GM21737 (cell line): ENCODE data around the gene ITGA5.

Experiments
- ATAC-seq: cut with Tn5 transposase; IDR thresholded peaks from one replicate; pipeline ENCODE4 v1.9.1; 2021; ENCODE audit warnings: mild to moderate bottlenecking, moderate library complexity; ENCODE audit not compliant: unreplicated experiment

Gene ITGA5

DNA sequence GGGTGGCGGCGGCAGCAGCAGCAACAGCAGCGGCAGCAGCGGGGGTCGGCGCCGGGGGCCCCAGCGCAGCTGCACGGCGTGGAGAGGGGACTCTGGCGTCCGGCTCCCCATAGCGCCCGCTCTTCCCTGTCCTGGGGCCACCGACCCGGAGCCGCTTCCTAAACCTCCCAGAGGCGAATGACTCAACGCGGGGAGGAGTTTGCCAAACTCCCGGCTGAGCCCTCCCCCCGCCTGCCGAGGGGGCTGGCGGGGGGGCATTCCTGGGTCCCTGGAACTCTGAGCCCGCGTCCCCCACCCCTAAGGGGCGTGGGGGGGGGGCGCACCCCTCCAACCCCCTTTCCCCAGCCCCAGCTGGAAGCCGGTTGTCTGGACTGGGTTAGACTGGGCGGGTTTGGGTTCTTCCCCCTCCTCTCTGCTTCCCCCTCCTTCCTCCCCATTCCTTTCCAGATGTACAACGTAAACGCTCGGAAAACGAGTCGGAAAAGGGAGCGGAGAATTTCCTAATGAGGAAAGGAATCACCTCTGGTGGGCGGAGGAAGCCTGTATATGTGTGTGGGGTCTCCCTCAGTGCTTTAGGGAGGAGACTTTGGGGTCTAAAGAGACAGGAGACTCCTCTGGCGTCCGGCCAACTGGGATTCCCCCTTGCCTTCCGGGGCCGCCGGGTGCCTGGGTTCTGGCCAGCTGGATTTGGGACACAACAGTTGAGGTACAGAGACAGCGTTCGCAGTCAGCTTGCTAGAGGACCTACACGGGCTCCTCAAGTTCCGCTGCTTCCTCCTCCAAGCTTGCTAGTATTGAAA is at the start of gene ITGA5:
TSS of gene ITGA5 (minus strand) at position 179 of the 800 bp plus-strand sequence. CDS start at position 111, 68 bp downstream.
- no peak for ATAC-seq

GRCh38 chr12:54465857-54466523 is 46.9 kb upstream of the ITGA5 start:
- no peak for ATAC-seq

DNA sequence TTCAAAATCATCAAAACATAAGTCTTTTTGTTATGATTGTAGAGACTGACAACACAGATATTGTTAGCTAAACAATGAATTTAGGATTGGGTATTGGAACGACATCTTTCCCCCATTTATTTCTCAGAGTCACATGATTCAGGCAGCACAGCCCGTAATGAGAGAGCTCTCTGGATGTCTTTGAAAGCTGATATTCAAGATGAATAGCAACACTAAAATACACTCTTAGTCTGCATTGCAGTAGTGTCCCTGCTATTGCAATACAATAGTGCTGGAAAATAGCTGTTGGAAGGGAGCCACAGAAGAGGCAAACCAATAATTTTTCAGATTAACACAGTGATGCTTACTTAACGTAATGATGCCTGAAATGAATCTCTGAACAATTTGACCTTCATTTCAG is 44.4 kb upstream of the ITGA5 start:
- ATAC-seq = no peak

GRCh38 chr12:54463034-54463433 is 44.0 kb upstream of the ITGA5 start:
- no peak for ATAC-seq

DNA sequence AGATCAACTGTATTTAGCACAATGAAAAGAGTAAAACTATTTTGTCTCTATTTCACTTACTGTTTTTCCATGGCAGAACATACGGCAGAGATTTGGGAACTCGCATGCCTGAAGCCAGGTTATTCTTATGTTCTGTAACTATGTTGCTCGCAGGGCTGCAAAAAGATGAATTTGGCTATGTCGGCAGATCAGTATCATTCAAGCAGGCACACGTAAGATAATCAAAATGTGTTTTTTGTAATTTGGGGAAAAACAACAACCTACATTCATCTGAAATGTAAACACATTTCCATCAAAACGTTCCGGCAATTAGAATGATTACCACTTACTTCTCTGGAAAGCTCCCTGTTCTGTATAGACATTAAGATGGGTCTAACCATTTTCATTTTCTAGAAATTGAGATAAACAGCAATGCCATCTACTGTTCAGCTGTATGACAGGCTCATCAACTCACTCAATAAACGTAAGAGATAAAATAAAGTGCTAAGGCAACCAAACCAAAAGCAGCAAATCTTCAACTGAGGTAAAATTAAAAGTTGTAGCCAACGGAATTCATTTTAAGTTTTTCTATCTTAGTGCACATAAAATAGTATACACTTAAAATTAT is 41.4 kb upstream of the ITGA5 start:
- ATAC-seq = no peak

- no peak for ATAC-seq
These were observed 40.3 kb upstream of the ITGA5 start for GRCh38 chr12:54459355-54459754.

DNA sequence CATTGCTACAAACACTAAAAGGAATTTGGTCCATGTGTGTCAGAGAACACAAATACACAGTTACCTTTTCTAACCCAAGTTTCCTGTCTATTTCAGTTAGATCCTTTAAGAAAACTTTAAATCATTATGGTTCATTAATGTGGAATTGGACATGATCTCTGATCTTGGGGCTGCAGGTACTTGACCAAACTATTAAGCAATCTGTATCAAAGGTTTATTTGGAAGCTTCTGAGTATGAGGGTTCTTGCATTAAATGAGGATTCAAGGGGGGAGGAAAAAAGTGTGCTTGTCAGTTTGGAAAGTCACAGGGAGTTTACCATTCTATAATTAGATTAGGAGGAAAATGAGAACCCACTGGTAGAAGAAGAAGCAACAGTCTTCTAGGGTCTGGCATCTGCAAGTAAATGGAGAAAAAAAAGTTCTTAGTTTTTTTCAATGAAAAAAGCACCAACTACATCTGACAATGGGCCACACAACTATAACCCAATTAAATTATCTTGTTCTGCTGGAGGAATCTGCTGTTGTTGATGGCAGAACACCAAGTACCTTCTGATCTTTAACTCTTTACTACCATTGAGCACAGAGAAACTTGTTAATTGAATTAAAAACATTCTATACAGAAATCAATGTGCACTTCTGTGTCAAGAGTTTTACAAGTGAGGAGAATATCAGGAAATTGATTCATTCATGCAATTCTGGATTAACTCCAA is 36.8 kb upstream of the ITGA5 start:
- ATAC-seq = no peak

GRCh38 chr12:54452628-54453027 is 33.6 kb upstream of the ITGA5 start:
- ATAC-seq = no peak

- ATAC-seq = no peak
These were observed 29.3 kb upstream of the ITGA5 start for GRCh38 chr12:54448344-54448743.

GRCh38 chr12:54447917-54448316 is 28.9 kb upstream of the ITGA5 start:
- ATAC-seq = no peak

- no peak for ATAC-seq
These were observed 25.1 kb upstream of the ITGA5 start for GRCh38 chr12:54444206-54444605.

- ATAC-seq = no peak
These were observed 24.4 kb upstream of the ITGA5 start for GRCh38 chr12:54443446-54443845.

GRCh38 chr12:54442961-54443360 is 23.9 kb upstream of the ITGA5 start:
- ATAC-seq = no peak

GRCh38 chr12:54442099-54442498 is 23.0 kb upstream of the ITGA5 start:
- ATAC-seq = no peak

DNA sequence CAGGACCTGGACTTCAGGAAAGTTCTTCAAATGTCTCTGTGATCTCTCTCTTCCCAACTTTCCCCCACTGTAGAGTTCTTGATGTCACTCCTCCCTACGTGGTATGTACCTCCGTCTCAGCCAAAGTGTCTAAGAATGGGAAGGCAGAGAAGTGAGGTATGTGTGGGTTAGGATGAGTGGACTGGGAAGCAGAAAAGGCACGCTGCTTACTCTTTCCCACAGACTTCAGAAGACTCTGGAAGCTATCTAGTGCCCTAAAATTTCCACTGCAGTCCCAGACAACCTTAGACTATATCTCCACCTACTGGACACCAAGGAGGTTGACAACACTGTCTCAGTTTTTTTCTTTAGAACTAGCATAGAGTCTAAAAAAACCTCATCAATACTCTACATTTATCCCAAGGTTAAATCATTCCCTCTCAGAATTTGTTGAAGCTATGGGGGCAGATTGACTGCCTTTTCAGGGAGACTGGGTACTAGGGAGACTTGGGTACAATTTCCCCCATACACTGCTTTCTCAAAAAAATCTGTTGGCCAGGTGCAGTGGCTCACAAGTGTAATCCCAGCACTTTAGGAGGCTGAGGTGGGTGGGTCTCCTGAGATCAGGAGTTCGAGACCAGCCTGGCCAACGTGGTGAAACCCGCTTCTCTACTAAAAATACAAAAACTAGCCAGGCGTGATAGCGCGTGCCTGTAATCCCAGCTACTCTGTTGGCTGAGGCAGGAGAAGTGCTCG is 20.6 kb upstream of the ITGA5 start:
- ATAC-seq = no peak

- ATAC-seq = no peak
These were observed 20.0 kb upstream of the ITGA5 start for GRCh38 chr12:54439096-54439495.

- no peak for ATAC-seq
These were observed 19.5 kb upstream of the ITGA5 start for GRCh38 chr12:54438517-54438916.

DNA sequence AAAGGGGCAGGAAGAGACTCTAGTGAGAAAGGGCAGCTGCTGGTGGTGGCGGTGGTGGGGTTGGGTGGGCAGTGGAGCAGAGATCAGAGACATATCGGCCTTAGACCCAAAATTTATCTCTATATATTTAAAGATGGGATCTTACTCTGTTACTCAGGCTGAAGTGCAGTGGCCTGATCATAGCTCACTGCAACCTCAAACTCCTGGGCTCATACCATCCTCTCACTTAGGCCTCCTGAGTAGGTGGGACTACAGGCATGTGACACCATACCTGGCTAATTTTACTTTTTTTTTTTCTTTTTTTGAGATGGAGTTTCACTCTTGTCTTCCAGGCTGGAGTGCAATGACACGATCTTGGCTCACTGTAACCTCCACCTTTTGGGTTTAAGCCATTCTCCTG is 18.6 kb upstream of the ITGA5 start:
- no peak for ATAC-seq

GRCh38 chr12:54437243-54437642 is 18.2 kb upstream of the ITGA5 start:
- no peak for ATAC-seq

DNA sequence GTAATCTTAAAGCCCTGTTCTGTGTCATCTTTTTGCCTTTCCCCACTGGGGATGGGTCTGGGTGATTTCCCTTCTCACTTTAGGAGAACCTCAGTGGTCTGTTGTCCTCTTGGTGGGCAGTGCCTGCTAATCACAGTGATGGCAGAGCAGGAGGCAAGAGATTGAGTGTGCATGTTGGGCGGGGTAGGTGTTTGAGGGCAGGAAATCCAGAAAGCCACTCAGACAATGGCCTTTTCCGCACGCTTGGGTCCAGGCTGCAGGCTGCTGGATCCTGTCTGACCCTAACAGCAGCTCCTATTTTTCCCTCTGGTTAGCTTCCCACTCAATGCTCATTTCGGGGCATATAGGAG is 13.7 kb upstream of the ITGA5 start:
- no peak for ATAC-seq
